Ureter (tissue), 1 donor: Measurements from ENCODE around the gene INSL6. TPM values are rescaled to one million over a fixed set of nuclear protein-coding genes. Genes with fewer than 3 reads are reported as not detected.
A peak's percentile ranks its signal among the peaks of the same experiment; 100 is the strongest.
"Not testable (repeated sequence)": the region's sequence is repeated elsewhere in the genome, so short reads cannot be mapped to it uniquely, and the experiment has no call there.

Experiments used
- DNase-seq: peaks from one replicate; pipeline ENCODE4 v3.0.0-alpha.2; 2020; ENCODE audit warnings: low spot score
- total RNA-seq: library from RNA; stranded (reverse); gene quantifications from one replicate; pipeline ENCODE4 v1.2.4, GENCODE V29; 2023
- donor health status: DM: yes; HTN: yes; CAD: no.

Gene INSL6
- not detected for total RNA-seq

- DNase-seq: no peak
Measured at GRCh38 chr9:5185220-5185840, at the start of gene INSL6. TSS of gene INSL6 (minus strand) at chr9:5185639. CDS start at chr9:5185602, 37 bp downstream.

- DNase-seq: no peak
Measured at GRCh38 chr9:5231212-5231611, 45.8 kb upstream of the INSL6 start, which contains the start of gene INSL4. TSS of gene INSL4 (plus strand) at chr9:5231419. CDS start at chr9:5231524, 105 bp downstream.

GRCh38 chr9:5230554-5230953 lies 45.1 kb upstream of the INSL6 start:
- no peak for DNase-seq

- DNase-seq: no peak
Measured at GRCh38 chr9:5205071-5205470, 19.6 kb upstream of the INSL6 start.

- DNase-seq: no peak
Measured at GRCh38 chr9:5195463-5195862, 10.0 kb upstream of the INSL6 start.

- no peak for DNase-seq
Measured at GRCh38 chr9:5193345-5193744, 7.9 kb upstream of the INSL6 start.

GRCh38 chr9:5191985-5192384 lies 6.5 kb upstream of the INSL6 start:
- DNase-seq: no peak

GRCh38 chr9:5188060-5188984 lies 2.9 kb upstream of the INSL6 start:
- DNase-seq: no peak

GRCh38 chr9:5186416-5187169 lies 1.2 kb upstream of the INSL6 start:
- peak; percentile 56 for DNase-seq

GRCh38 chr9:5184776-5185175 lies 663 bp downstream of the INSL6 start:
- DNase-seq: no peak

GRCh38 chr9:5180631-5181030 lies 4.8 kb downstream of the INSL6 start:
- DNase-seq: not testable (repeated sequence)

GRCh38 chr9:5178126-5178805 lies 7.2 kb downstream of the INSL6 start:
- DNase-seq: no peak

- no peak for DNase-seq
Measured at GRCh38 chr9:5146241-5146640, 39.2 kb downstream of the INSL6 start.

- DNase-seq: no peak
Measured at GRCh38 chr9:5144217-5144616, 41.2 kb downstream of the INSL6 start.

GRCh38 chr9:5140151-5140550 lies 45.3 kb downstream of the INSL6 start:
- DNase-seq: no peak

- no peak for DNase-seq
Measured at GRCh38 chr9:5122516-5122915, 62.9 kb downstream of the INSL6 start.

GRCh38 chr9:5122116-5122515 lies 63.3 kb downstream of the INSL6 start:
- no peak for DNase-seq

- no peak for DNase-seq
Measured at GRCh38 chr9:5113994-5114748, 71.3 kb downstream of the INSL6 start.
